Lung (tissue), 12 donors: ENCODE data around the gene SMC3. TPM values are rescaled to one million over a fixed set of nuclear protein-coding genes. Genes with fewer than 3 reads are reported as not detected.

Experiments used
- ATAC-seq: fragments of 200-7000 bp; cut with Tn5 transposase; one replicate; pipeline ENCODE4 v1.9.1; 2020; ENCODE audit warnings: moderate number of reproducible peaks; ENCODE audit not compliant: insufficient read depth, low FRiP score
- DNase-seq, 3 donors: peaks; one replicate each; pipeline ENCODE4 v3.0.0-alpha.2; 2013 to 2017
- H3K27ac ChIP-seq, 2 donors: one replicate each; pipeline ENCODE4 v1.5.1; 2013; ENCODE audit warnings: mild to moderate bottlenecking in 2 of 2, moderate library complexity in 2 of 2, control low read depth in 1 of 2, inconsistent platforms in 1 of 2, low read depth in 1 of 2, low read length in 1 of 2
- H3K27me3 ChIP-seq, 3 donors: one replicate each; pipeline ENCODE4 v1.5.1; 2013; ENCODE audit warnings: low read length in 2 of 3; ENCODE audit not compliant: control insufficient read depth in 3 of 3, insufficient read depth in 3 of 3
- H3K36me3 ChIP-seq, 4 donors: one replicate each; pipeline ENCODE4 v1.5.1; 2013; ENCODE audit warnings: low read length in 4 of 4, mild to moderate bottlenecking in 1 of 4, moderate library complexity in 1 of 4; ENCODE audit not compliant: control insufficient read depth in 4 of 4, insufficient read depth in 4 of 4
- H3K4me1 ChIP-seq, 5 donors: one replicate each; pipeline ENCODE4 v1.5.1; 2013; ENCODE audit warnings: low read length in 5 of 5, mild to moderate bottlenecking in 2 of 5, moderate library complexity in 1 of 5; ENCODE audit not compliant: control insufficient read depth in 5 of 5, insufficient read depth in 5 of 5
- H3K4me3 ChIP-seq: one replicate; pipeline ENCODE4 v1.5.1; 2013; ENCODE audit warnings: mild to moderate bottlenecking, control low read depth, moderate library complexity
- H3K9ac ChIP-seq, 2 donors: one replicate each; pipeline ENCODE4 v1.5.1; 2013; ENCODE audit warnings: low read length in 2 of 2, control low read depth in 1 of 2; ENCODE audit not compliant: insufficient read depth in 1 of 2
- H3K9me3 ChIP-seq, 4 donors: one replicate each; pipeline ENCODE4 v1.5.1; 2013; ENCODE audit warnings: low read length in 3 of 4, mild to moderate bottlenecking in 1 of 4, moderate library complexity in 1 of 4; ENCODE audit not compliant: control insufficient read depth in 4 of 4, insufficient read depth in 3 of 4
- WGBS, 2 donors: extraction: QIAGEN DNeasy Blood & Tissue Kit; methylation state at CpG; one replicate each; pipeline ENCODE4 v1.1.7; 2013; 5-methylcytosine and 5-hydroxymethylcytosine counted together
- polyA plus RNA-seq, 2 donors: library from polyadenylated mRNA; stranded (reverse); fragments of 200-250 nt; gene quantifications; one replicate each; pipeline ENCODE4 v1.2.1, GENCODE V29; 2013
- total RNA-seq, 2 donors: library from RNA; depleted of rRNA in 1 of 2; stranded (reverse); fragments of >200 nt in 1 of 2; gene quantifications; one replicate each; pipeline ENCODE4 v1.2.1, GENCODE V29; 2014 to 2021
- TF ChIP-seq, protein P1 (sequence below): IDR thresholded peaks from 2 replicates; pipeline ENCODE4 v1.5.1; 2012; ENCODE audit warnings: mild to moderate bottlenecking; ENCODE audit errors: control extremely low read depth, extremely low read depth
- donor health status: control.
- donor health status: control.
- donor health status: Bipolar disorder and iron deficiency.
- donor health status: healthy.
- donor health status: DM: yes; HTN: yes; CAD: no.

SMC3 gene
- total and polyA plus RNA-seq, 4 donors = 11.9 to 41.3 (median 20.2) TPM

- H3K27ac ChIP-seq = peak overlapping the region in 1 of 2 donors; percentile 94
- ATAC-seq (no peak), DNase-seq (peak in 1 of 3 donors; percentile 12)
- 27 to 40% methylated on average over 14 of the region's 14 CpGs for WGBS, 2 donors
- TF ChIP-seq, protein P1, sequence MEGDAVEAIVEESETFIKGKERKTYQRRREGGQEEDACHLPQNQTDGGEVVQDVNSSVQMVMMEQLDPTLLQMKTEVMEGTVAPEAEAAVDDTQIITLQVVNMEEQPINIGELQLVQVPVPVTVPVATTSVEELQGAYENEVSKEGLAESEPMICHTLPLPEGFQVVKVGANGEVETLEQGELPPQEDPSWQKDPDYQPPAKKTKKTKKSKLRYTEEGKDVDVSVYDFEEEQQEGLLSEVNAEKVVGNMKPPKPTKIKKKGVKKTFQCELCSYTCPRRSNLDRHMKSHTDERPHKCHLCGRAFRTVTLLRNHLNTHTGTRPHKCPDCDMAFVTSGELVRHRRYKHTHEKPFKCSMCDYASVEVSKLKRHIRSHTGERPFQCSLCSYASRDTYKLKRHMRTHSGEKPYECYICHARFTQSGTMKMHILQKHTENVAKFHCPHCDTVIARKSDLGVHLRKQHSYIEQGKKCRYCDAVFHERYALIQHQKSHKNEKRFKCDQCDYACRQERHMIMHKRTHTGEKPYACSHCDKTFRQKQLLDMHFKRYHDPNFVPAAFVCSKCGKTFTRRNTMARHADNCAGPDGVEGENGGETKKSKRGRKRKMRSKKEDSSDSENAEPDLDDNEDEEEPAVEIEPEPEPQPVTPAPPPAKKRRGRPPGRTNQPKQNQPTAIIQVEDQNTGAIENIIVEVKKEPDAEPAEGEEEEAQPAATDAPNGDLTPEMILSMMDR = no peak
- H3K4me3 ChIP-seq = no peak overlapping the region
- peaks cover 0 to 14% (median 9%) of the 10 kb centered on the region in 5 donors for H3K4me1 ChIP-seq
- H3K27me3 ChIP-seq = peaks cover 4 to 61% (median 57%) of the 10 kb centered on the region in 3 donors
- H3K36me3 ChIP-seq = no peaks in the 10 kb centered on the region
- H3K9me3 ChIP-seq = peaks cover 0 to 4% (median 0%) of the 10 kb centered on the region in 4 donors
- H3K9ac ChIP-seq = no peak overlapping the region
Observed at GRCh38 chr10:110642204-110643034, 74.9 kb downstream of the SMC3 start.

DNA sequence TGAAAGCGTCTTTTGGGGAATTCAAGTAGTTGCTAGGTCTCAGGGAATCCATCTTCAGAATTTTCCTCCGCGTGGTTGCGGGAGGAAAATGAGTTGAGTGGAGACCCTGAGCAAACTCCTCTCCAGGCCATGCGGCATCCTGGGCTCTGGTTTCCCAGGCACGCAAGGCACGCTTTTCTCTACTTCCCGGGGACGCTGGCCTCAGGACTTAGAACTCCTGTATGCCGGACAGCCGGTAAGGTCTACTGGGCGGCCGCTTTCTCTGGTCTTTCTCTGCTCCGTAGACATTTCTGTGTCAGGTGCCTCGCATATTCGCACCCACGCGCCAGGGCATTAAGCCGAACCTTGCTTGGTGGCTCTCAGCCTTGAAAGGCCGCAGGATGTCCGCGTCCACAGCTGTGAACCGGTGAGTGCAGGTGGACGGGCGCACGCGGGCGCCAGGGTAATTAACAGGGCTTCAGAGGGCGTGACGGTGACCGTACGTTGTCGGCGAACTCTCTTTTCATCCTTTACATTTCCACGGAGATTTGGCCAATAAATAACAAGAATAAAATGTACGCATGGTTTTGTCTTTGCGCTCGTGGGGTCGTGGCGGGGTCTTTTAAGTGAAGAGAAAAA is 75.6 kb downstream of the SMC3 start:
- peaks cover 4 to 68% (median 63%) of the 10 kb centered on the region in 3 donors for H3K27me3 ChIP-seq

GRCh38 chr10:110643653-110644597 is 76.4 kb downstream of the SMC3 start, which contains the start of gene RBM20:
Gene RBM20 (plus strand): TSS chr10:110644336. CDS start chr10:110644455, 119 bp downstream.
- Histone ChIP-seq H3K36me3 (no peaks in the 10 kb centered on the region), H3K4me3 (peak within 1 kb of the TSS; percentile 27), H3K9me3 (peaks cover 0 to 2% (median 0%) of the 10 kb centered on the region in 4 donors), H3K27me3 (peaks cover 4 to 73% (median 65%) of the 10 kb centered on the region in 3 donors), H3K4me1 (peaks cover 0 to 14% (median 9%) of the 10 kb centered on the region in 5 donors), H3K9ac (no peak within 1 kb of the TSS), H3K27ac (peak within 1 kb of the TSS in 1 of 2 donors; percentile 94)
- TF ChIP-seq, protein P1 = no peak
- ATAC-seq = no peak
- DNase-seq = peak; percentile 33 to 47 (median 46)
- 0 to 1% methylated on average over 40 to 106 of the region's 106 CpGs for WGBS, 2 donors

More for the DNA sequence above, 75.6 kb downstream of the SMC3 start:
- peak overlapping the region in 1 of 2 donors; percentile 94 for H3K27ac ChIP-seq
- ATAC-seq = no peak
- H3K4me1 ChIP-seq = peaks cover 0 to 14% (median 9%) of the 10 kb centered on the region in 5 donors
- peaks cover 0 to 4% (median 0%) of the 10 kb centered on the region in 4 donors for H3K9me3 ChIP-seq
- TF ChIP-seq, protein P1 = no peak
- WGBS, 2 donors = 6 to 10% methylated on average over 40 of the region's 40 CpGs
- no peaks in the 10 kb centered on the region for H3K36me3 ChIP-seq
- DNase-seq = peak in 2 of 3 donors; percentile 35 to 36
- H3K9ac ChIP-seq = no peak overlapping the region
- H3K4me3 ChIP-seq = no peak overlapping the region
